ENCODE results near the gene NXT2. TPM values are rescaled to one million over a fixed set of nuclear protein-coding genes. Genes with fewer than 3 reads are reported as not detected.

NXT2 gene
- total RNA-seq (2022; extraction: Qiagen RNA extraction; ENCODE audit: low read depth) = 6.4 to 11.0 TPM (median 10.6 TPM) in 5 replicates

DNA sequence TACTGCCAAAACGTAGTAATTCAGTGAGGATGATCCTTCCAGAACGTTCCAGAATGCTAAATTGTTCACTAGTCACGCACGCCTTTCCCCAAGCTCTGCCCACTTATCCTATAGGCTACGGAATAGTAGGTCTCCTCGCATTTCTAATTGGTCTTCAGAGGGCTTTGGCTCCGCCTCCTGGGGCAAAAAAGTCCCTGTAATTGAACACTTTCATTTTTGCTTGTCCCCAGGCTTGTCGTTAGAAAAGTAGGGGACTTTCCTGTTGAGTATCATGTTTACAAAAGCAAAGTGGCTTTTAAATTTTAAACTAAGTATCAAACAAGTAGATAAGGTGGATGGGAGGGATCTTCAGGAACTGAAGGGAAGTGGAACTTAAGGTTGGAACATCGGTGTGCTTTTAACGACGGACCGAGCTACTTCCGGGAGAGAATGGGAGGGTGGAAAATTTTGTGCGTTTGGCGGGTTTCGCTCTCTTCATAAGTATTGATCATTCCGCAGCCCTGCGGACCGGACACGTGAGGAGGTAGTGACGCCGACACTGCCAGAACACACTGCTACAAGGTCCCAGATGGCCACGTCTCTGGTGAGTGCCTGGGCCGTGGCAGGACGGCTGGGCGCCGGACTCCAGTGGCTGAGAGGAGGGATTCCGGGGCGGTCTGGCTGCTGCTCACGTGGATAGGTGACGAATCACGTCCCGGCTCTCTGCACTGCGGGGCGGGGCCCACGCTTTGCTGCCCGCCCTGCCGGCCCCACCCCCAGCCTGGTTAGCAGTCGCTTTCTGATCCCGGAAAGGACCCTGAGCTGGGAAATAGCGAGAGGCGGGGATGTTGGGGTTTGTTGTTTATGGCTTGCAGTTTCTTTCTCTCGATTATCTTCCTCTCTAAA is at the start of gene NXT2:
Gene NXT2 (plus strand): TSS at position 406 of the 885 bp plus-strand sequence. CDS start 163 bp downstream, at position 569.

Other genes starting within 250 kb of the NXT2 start
- gene GUCY2F, start 54.8 kb upstream of the NXT2 start, total RNA-seq (2022; extraction: Qiagen RNA extraction; ENCODE audit: low read depth) = not detected in 5 replicates
- gene KCNE5, start 88.3 kb downstream of the NXT2 start, total RNA-seq (2022; extraction: Qiagen RNA extraction; ENCODE audit: low read depth) = 0.14 to 0.21 TPM (median 0.19 TPM) in 4 of 5 replicates, not detected in the other
- 21.9 to 34.7 TPM (median 27.0 TPM) in 5 replicates for gene ACSL4, start 196.4 kb downstream of the NXT2 start, total RNA-seq (2022; extraction: Qiagen RNA extraction; ENCODE audit: low read depth)